Activated T-cell treated with anti-CD3 and anti-CD28 coated beads, Interleukin-2, amount 50 U/mL, for 1 hour (primary cell): Measurements from ENCODE around the gene PLEKHF1.
A peak's percentile ranks its signal among the peaks of the same experiment; 100 is the strongest.

Source experiments
- DNase-seq: peaks from one replicate; pipeline ENCODE4 v3.0.0-alpha.2; 2020

PLEKHF1 gene

GRCh38 chr19:29635963-29636362, 29.3 kb upstream of the PLEKHF1 start:
- DNase-seq, result no peak

- no peak for DNase-seq
These were observed 28.5 kb upstream of the PLEKHF1 start for GRCh38 chr19:29636553-29637360.

- no peak for DNase-seq
These were observed 26.2 kb upstream of the PLEKHF1 start for GRCh38 chr19:29639086-29639485.

DNA sequence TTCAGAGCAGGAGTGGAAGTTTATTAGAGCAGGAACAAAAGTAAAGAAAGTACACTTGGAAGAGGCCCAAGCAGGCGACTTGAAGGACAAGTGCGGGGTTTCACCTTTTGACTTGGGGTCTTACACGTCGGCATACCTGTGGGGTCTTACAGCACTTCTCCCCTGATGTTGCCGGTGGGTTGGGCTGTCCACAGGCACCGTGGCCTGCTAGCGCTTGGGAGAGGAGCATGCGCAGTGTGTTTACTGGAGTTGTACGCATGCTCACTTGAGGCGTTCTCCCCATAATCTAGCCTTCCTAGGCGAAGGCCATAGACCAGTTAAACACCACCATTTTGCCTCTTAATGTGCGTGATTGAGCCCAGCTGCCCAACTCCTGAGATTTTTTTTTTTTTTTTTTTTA, 25.0 kb upstream of the PLEKHF1 start:
- no peak for DNase-seq

DNA sequence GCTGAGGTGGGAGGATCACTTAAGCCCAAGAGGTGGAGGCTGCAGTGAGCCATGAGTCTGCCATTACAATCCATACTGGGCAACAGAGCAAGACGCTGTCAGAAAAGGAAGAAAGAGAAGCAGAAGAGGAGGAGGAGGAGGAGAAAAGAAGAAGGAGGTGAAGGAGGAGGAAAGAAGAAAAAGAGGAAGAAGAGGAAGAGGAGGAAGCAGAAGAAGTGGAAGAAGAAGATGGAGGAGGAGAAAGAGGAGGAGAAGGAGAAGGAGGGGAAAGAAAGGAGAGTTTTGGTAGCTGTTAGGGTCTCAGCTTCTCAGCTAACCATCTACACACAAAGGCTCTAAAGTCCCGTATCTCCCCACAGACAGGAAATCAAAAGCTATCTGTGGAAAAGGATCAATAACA, 23.7 kb upstream of the PLEKHF1 start:
- no peak for DNase-seq

- no peak for DNase-seq
These were observed 21.8 kb upstream of the PLEKHF1 start for GRCh38 chr19:29643361-29643935.

DNA sequence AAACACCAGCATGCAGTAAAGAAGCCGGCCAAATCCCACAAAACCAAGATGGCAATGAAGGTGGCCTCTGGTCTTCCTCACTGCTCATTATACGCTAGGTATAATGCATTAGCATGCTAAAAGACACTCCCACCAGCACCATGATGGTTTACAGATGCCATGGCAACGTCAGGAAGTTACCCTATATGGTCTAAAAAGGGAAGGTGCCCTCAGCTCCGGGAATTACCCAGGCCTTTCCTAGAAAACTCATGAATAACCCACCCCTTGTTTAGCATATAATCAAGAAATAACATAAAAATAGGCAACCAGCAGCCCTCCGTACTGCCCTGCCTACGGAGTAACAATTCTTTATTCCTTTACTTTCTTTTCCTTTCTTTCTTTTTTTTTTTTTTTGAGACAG, 21.1 kb upstream of the PLEKHF1 start:
- DNase-seq, result no peak

- DNase-seq, result no peak
These were observed 19.8 kb upstream of the PLEKHF1 start for GRCh38 chr19:29645491-29645867.

GRCh38 chr19:29645911-29646310, 19.4 kb upstream of the PLEKHF1 start:
- no peak for DNase-seq

- DNase-seq, result no peak
These were observed 14.4 kb upstream of the PLEKHF1 start for GRCh38 chr19:29650772-29651387.

DNA sequence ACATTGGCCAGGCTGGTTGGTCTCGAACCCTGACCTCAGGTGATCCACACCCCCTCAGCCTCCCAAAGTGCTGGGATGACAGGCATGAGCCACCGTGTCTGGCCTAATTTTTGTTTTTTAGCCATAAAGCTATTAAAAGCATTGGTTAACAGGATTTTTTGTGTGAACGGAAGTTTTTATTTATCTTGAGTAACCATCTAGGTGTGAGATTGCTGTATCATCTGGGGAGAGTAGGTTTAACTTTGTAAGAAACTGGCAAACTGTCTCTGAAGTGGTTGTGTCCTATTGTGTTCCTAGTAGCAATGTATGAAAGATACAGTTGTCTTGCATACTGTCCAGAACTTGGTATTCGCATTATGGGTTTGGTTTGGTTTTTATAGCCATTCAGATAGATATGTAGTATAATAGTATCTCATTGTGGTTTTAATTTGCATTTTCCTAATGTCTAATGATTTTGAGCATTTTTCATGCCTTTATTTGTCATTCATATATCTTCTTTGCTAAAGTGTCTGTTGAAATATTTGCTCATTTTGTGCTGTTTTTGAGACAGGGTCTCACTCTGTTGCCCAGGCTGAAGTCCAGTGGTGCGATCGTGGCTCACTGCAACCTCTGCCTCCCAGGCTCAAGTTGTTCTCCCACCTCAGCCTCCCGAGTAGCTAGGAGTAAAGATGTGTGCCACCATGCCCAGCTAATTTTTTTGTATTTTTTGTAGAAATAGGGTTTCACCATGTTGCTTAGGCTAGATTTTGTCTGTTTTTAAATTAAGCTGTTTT, 13.5 kb upstream of the PLEKHF1 start:
- no peak for DNase-seq

DNA sequence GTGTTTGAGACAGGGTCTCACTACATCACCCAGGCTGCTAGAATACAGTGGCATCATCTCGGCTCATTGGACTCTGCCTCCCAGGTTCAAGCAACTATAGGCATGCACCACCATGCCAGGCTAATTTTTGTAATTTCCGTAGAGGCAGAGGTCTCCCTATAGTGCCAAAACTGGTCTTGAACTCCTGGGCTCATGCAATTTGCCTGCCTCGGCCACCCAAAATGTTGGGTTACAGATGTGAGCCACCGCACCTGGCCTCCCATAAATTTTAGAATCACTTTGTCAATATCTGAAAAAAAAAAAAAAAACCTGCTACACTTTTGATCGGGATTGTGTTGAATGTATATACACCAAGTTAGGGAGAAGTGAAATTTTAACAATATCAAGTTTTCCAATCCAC, 11.9 kb upstream of the PLEKHF1 start:
- DNase-seq, result no peak

DNA sequence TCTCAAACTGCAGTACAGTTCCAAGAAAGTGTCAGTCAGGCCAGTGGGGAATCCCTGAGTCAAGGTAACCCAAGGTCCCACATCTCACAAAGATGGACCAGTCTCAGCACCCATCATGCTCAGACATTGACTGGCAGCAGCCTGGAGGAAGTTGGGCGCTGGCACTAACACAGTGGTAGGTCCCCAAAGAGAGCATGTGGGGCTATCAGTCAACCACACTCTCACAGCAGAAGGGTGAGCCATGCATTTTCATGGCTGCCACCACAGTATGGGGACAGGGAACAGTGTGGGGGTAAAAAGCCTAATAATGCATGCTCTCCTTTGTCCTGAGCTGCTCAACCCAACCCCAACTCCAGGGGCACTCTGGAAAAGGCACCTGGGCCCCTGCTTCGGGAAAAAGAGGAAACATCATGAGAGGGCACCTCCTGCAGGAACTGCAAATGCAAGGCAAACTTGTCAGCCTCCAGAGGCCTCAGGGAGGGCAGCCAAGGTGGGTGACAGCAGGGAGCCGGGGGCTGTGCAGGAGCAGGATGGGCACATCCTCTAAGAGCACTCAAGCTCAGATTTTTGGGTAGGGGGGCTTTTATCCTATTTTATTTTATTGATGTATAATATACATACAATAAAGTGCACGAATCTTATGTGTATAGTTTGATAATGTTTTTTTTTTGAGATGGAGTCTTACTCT, 9.5 kb upstream of the PLEKHF1 start:
- no peak for DNase-seq

DNA sequence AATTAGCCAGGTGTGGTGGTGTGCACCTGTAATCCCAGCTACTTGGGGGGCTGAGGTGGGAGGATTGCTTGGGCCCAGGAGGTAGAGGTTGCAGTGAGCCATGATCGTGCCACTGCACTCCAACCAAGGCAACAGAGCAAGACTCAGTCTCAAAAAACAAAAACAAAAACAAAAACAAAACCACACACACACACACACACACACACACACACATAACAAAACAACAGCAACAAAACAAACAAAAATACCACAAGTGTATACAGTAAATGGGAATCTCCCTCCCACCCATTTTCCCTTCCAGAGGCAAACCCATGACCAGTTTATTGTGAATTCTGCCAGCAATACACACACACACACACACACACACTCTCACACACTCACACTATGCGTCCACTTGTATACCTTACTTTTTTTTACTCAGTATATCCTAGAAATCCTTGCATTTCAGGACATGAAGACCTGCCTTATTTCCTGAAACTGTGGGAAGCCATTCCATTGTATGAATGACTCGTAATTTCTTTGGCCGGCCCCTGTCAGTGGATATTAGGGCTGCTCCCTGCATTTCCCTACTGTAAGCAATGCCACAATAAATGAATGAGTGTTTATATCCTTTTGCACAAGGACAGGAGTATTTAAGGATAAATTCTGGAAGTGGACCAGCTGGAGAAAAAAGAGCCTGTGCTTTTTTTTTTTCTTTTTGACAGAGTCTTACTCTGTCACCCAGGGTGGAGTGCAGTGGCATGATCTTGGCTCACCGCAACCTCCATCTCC, 6.9 kb upstream of the PLEKHF1 start:
- DNase-seq, result no peak

GRCh38 chr19:29660835-29661234, 4.4 kb upstream of the PLEKHF1 start:
- DNase-seq, result peak; percentile 48

- DNase-seq, result no peak
These were observed 3.0 kb upstream of the PLEKHF1 start for GRCh38 chr19:29662278-29662603.

- peak; percentile 26 for DNase-seq
These were observed 2.5 kb upstream of the PLEKHF1 start for GRCh38 chr19:29662604-29663404.

DNA sequence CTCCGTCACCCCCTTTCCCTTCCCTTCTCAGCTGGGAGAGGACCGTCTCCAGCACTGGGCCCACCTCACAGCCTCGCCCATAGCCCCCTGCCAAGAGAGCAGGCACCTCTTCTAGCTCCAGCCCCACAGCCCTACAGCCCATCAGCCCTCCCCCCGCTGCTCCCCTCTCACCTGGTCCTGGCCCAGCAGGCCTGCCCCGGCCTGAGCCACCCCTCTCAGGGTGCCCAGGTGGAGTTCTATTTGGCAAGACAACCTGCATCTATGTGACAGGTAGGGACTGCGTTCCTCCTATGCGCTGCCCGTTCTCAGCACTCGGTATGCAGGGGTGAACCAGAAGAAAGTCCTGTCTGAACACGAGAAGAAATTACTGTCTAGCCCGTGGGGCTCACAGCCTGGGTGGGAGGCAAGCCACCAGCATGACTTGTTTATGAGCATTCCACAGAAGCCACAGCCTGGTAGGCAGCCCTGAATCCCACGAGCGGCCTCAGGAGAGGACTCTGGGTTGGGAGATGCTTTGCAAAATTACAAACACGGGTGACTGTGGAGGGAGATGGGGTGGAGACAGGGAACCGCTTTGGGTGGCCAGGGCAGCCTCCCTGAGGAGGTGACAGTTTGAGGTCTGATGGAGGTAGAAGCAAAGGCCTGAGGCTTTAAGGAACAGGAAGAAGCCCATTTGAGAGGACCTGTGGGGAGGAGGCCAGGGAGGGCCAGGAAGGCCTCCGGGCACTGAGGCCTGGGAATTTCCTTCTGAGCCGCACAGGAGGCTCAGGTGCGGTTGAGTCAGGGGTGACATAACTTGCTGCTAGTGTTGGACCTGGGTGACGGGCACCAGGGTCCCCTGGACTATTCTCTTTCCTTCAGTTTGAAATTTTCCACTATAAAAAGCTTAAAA, 1.2 kb upstream of the PLEKHF1 start:
- DNase-seq, result peak; percentile 24

DNA sequence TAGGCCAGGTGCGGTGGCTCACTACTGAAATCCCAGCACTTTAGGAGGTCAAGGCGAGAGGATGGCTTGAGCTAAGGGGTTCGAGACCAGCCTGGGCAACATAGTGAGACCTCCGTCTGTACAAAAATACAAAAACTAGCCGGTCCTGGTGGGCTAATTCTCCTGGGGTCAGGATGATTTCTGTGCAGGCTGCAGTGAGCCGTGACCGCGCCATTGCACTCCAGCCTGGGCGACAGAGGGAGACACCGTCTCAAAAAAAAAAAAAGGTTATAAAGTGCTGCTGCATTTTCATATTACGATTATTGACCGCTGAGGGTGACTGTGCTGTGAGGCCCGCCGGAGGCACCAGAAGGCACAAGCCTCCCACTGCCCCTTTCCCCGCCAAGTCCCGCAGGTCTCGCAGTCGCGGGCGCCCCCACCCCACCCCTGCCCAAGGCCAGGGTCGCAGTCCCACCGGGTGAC, 477 bp upstream of the PLEKHF1 start:
- no peak for DNase-seq
